HFF-Myc (cell line): ENCODE data around the gene MXRA7.
"Not testable (repeated sequence)": the region's sequence is repeated elsewhere in the genome, so short reads cannot be mapped to it uniquely, and the experiment has no call there.

Source experiments
- DNase-seq: peaks from one replicate; pipeline ENCODE4 v3.0.0-alpha.2; 2011; ENCODE audit warnings: low read depth; ENCODE audit errors: extremely low read depth
- H3K4me3 ChIP-seq: replicated peaks from 2 replicates; pipeline ENCODE4 v1.5.1; 2011; ENCODE audit warnings: low read depth, mild to moderate bottlenecking, control low read depth, low read length
- TF ChIP-seq, protein P1 (sequence below): IDR thresholded peaks from 2 replicates; pipeline ENCODE4 v1.5.1; 2012; ENCODE audit warnings: mild to moderate bottlenecking, low read depth, low read length, control low read depth; ENCODE audit errors: missing control alignments

The MXRA7 gene

DNA sequence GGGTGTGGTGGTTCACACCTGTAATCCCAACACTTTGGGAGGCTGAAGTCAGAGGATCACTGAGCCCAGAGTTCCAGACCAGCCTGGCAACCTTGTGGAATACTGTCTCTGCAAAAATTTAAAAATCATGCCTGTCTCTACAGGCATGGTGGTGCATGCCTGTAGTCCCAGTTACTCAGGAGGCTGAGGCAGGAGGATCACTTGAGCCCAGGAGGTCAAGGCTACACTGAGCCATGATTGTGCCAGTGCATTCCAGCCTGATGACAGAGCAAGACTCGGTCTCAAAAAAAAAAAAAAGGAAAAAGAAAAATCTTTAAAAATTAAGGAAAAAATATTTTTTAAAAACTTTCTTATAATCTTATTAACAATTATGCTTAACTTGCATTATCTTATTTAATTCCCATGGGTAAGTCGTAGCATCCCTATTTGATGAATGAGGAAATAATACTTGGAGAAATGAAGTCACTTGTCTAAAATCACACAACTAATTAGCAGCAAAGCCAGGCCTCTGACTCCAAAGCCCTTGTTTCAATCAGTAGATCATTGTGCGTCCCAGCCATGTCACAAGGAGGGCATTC, 40.7 kb upstream of the MXRA7 start:
- DNase-seq: no peak
- TF ChIP-seq, protein P1, sequence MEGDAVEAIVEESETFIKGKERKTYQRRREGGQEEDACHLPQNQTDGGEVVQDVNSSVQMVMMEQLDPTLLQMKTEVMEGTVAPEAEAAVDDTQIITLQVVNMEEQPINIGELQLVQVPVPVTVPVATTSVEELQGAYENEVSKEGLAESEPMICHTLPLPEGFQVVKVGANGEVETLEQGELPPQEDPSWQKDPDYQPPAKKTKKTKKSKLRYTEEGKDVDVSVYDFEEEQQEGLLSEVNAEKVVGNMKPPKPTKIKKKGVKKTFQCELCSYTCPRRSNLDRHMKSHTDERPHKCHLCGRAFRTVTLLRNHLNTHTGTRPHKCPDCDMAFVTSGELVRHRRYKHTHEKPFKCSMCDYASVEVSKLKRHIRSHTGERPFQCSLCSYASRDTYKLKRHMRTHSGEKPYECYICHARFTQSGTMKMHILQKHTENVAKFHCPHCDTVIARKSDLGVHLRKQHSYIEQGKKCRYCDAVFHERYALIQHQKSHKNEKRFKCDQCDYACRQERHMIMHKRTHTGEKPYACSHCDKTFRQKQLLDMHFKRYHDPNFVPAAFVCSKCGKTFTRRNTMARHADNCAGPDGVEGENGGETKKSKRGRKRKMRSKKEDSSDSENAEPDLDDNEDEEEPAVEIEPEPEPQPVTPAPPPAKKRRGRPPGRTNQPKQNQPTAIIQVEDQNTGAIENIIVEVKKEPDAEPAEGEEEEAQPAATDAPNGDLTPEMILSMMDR: no peak
- no peak overlapping the region for H3K4me3 ChIP-seq

DNA sequence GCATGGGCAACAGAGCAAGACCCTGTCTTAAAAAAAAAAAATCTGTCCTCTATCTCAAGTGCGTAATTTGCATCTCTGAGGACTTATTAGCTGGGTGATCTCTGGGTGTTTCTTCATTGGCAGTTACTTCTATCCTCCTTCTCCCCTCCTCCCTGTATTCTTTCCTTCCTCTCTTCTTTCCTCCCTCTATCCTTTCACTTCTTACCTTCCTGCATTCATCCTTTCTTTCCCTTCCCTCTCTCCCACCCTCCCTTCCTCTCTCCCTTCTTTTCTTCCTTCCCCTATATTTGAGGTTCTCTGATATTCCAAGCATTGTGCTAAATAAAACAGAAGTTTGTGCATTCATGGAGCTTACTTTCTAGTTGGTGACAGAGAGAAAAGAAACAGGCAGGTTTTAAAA, 37.9 kb upstream of the MXRA7 start:
- TF ChIP-seq, protein P1: no peak
- H3K4me3 ChIP-seq: no peak overlapping the region
- DNase-seq: no peak

DNA sequence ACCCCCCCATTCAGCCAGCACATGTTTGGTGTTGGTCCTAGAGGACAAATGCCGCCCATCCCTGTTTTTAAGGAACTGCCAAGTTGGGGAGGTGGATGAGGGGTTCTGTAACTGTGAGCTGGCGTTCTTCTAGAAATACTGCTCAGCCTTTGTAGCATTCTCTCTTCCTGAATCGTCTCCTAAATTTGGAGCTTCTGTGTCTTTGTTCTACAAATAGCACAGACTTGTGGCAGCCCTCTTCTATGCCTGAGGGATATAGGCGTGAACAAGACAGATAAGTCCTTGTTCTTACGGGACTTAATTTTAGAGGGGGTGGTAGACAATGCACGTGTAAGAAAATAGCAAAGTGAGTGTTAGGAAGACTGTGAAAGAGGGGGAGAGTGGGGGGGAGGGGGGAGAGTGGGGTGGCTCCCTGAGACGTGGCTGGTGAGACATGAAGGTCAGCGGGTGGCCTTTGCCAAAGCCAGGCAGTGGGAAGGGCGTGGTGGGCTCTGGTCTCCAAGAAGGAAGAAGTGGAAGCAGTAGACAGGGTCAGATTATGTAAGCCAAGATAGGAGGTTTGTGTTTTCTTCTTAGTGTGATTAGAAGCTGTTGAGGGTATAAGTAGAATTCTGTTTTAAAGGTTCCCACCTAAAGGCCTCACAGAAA, 37.1 kb upstream of the MXRA7 start:
- DNase-seq: no peak
- no peak overlapping the region for H3K4me3 ChIP-seq
- TF ChIP-seq, protein P1: no peak

DNA sequence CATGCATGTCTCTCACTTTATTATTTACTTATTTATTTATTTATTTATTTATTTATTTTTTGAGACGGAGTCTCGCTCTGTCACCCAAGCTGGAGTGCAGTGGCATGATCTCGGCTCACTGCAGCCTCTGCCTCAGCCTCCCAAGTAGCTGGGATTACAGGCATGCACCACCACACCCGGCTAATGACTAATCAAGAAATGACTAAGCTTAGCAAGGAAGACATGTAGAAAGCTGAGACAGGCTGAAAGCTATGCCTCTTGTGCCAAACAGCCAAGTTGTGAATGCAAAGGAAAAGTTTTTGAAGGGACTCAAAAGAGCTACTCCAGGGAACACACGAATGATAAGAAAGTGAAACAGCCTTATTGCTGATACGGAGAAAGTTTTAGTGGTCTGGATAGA, 35.0 kb upstream of the MXRA7 start:
- not testable (repeated sequence) for DNase-seq, H3K4me3 ChIP-seq

DNA sequence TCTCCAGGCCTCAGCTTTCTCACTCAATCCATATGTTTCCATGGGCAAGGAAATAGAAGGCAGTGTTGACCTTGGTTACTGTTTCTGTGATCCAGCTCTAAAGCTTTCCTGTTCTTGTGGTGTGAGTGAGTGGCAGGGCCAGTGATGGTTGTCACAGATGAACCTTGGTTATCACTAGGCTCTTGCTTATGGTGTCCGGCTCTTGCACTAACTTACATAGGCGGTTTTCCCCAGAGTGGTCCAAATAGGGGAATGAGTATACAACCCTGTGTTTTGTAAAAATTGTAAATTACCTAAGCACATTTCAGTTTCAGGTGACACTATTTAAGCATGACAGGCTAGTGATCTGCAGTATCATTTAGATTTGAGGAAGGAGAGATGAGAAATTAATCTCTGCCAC, 34.0 kb upstream of the MXRA7 start:
- TF ChIP-seq, protein P1: no peak
- no peak for DNase-seq
- no peak overlapping the region for H3K4me3 ChIP-seq

DNA sequence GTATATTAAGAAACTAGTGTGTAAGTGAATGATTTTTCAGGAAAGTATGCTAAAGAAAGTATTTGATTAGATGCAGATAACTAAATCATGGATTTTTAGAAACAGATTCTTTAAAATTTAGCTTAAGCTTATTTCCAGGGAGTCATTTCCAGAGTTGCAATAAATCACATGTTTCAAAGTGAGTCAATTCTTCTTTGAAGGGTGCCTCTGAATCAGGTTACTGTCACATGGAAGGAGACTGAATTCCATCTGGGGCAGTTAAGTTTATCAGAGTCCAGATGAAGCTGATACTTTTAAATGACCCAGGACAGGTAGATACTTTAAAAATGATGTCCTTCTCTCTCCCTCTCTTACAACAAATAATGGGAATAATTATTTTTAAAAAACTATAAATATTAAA, 32.2 kb upstream of the MXRA7 start:
- no peak for DNase-seq
- TF ChIP-seq, protein P1: no peak
- no peak overlapping the region for H3K4me3 ChIP-seq

DNA sequence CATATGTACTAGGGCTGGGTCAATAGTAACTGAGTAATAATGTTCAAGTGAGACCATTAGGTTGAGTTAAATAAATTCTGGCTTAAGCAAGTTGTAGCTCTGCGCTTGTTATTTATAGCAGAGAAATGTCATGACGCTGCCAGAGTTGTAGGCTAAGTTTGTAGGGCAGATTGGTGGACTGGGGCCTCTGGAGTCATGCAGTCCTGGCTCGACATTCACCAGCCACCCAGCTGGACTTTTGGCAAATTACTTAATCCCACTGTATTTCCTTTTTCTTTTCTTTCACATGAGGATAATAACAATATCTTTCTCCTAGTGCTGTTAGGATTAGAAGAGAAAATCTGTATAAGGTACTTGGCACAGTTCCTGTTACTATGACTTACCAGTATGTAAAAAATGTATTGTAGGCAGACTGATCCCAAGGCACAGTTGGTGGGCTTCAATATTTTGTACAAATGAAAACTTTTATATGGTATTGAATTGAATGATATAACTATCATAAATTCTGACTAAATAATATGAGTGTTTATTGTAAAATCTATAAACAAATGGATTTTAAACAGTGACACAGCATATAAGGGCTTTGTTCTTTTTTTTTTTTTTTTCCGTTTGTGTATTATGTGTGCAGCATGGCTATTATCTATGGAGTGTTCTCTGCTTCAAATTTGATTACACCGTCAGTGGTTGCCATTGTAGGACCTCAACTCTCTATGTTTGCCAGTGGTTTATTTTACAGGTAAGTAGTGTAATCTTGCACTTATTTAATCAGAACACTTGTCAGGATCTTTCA, 29.8 kb upstream of the MXRA7 start:
- H3K4me3 ChIP-seq: no peak overlapping the region
- DNase-seq: no peak
- TF ChIP-seq, protein P1: no peak

DNA sequence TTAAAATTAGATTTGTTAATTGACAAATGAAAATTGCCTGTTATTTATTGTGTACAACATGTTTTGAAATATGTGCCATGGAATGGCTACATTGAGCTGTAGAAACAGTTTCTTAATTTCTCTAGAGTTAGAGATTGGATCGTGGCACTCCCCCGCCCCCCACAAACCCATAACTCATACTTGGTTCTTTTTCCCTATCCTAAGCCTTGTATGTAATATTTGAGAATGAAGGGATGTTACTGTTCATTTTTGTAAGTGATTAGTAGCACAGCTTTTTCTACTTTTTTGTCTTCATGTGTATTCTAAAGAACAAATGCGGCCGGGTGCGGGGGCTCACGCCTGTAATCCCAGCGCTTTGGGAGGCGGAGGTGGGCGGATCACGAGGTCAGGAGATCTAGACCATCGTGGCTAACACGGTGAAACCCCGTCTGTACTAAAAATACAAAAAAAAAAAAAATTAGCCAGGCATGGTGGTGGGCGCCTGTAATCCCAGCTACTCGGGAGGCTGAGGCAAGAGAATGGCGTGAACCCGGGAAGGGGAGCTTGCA, 28.9 kb upstream of the MXRA7 start:
- not testable (repeated sequence) for H3K4me3 ChIP-seq

More for the DNA sequence above, 28.9 kb upstream of the MXRA7 start:
- not testable (repeated sequence) for DNase-seq
